Caco-2 (cell line): ENCODE data around the gene S1PR2. TPM values are rescaled to one million over a fixed set of nuclear protein-coding genes. Genes with fewer than 3 reads are reported as not detected.

Source experiments
- BruUV-seq: library from RNA; stranded (reverse); fragments of 400-500 nt; replicated peaks from 2 replicates; lab custom pipeline; 2021; lab: Mats Ljungman, UMichigan
- CTCF ChIA-PET: fragments of 300-600 bp; sonication (Branson Sonifier 250); formaldehyde crosslinking; loops from one replicate; lab custom pipeline; 2022; ENCODE audit warnings: antibody characterized with exemption; lab: Charles Lee
- POLR2A ChIA-PET: fragments of 300-600 bp; sonication (Branson Sonifier 250); formaldehyde crosslinking; loops from one replicate; lab custom pipeline; 2022; ENCODE audit warnings: antibody characterized with exemption; lab: Charles Lee
- DNase-seq, 2 experiments: peaks; one replicate each; pipeline versions ENCODE4 v3.0.0 to v3.0.0-alpha.2; 2020 to 2022
- H3K27me3 ChIP-seq: replicated peaks from 2 replicates; pipeline ENCODE4 v1.6.0; 2011; ENCODE audit warnings: low read length; ENCODE audit not compliant: control insufficient read depth, insufficient read depth
- H3K36me3 ChIP-seq: 2 replicates; pipeline ENCODE4 v1.5.1; 2011; ENCODE audit warnings: low read length; ENCODE audit not compliant: control insufficient read depth, insufficient read depth
- H3K4me1 ChIP-seq: fragments of 250-450 bp; sonication (Bioruptor Pico); 2 replicates; pipeline ENCODE4 v1.5.1; 2020; ENCODE audit warnings: mild to moderate bottlenecking
- H3K4me3 ChIP-seq: 2 replicates; pipeline ENCODE4 v1.5.1; 2011; ENCODE audit warnings: low read depth, mild to moderate bottlenecking, control low read depth, low read length
- H3K9me3 ChIP-seq: fragments of 250-450 bp; sonication (Bioruptor Pico); 2 replicates; pipeline ENCODE4 v1.5.1; 2020; ENCODE audit warnings: mild to moderate bottlenecking, moderate library complexity
- H3K27ac Mint-ChIP-seq: one replicate; pipeline ENCODE4 v1.8.0; 2022; ENCODE audit warnings: mixed read lengths; ENCODE audit not compliant: unreplicated experiment
- H3K27me3 Mint-ChIP-seq: one replicate; pipeline ENCODE4 v1.8.0; 2022; ENCODE audit warnings: mixed read lengths; ENCODE audit not compliant: insufficient read depth, unreplicated experiment
- H3K36me3 Mint-ChIP-seq: one replicate; pipeline ENCODE4 v1.8.0; 2022; ENCODE audit warnings: mild to moderate bottlenecking, mixed read lengths; ENCODE audit not compliant: insufficient read depth, unreplicated experiment
- H3K4me1 Mint-ChIP-seq: one replicate; pipeline ENCODE4 v1.8.0; 2022; ENCODE audit warnings: low read depth, mixed read lengths; ENCODE audit not compliant: unreplicated experiment
- H3K4me3 Mint-ChIP-seq: one replicate; pipeline ENCODE4 v1.8.0; 2022; ENCODE audit warnings: mild to moderate bottlenecking, moderate library complexity, mixed read lengths; ENCODE audit not compliant: unreplicated experiment
- H3K9me3 Mint-ChIP-seq: one replicate; pipeline ENCODE4 v1.8.0; 2022; ENCODE audit warnings: mixed read lengths; ENCODE audit not compliant: unreplicated experiment
- CTCF ChIP-seq, 2 experiments: fragments of 200-600 bp in 1 of 2; IDR thresholded peaks; 1 replicate in 1 of 2; 2 replicates in 1 of 2; pipeline versions ENCODE4 v1.5.1 to v1.8.0; 2011 to 2022; ENCODE audit warnings: antibody characterized with exemption in 1 of 2, control low read depth in 1 of 2, inconsistent platforms in 1 of 2, low read depth in 1 of 2, low read length in 1 of 2, mild to moderate bottlenecking in 1 of 2, moderate library complexity in 1 of 2; ENCODE audit not compliant: insufficient read depth in 1 of 2, severe bottlenecking in 1 of 2, unreplicated experiment in 1 of 2
- intact Hi-C: fragments of 100-400 bp; cut with micrococcal nuclease; formaldehyde crosslinking; loops from one replicate; pipeline ENCODE4 v1.10.0; 2022; ENCODE audit not compliant: unreplicated experiment
- total RNA-seq: library from RNA; stranded (reverse); gene quantifications from 2 replicates; pipeline ENCODE4 v1.2.3, GENCODE V29; 2022

Gene S1PR2
- total RNA-seq, 1 experiment from 2014 or later: 6.2 TPM

GRCh38 chr19:10226376-10227025 lies 4.6 kb downstream of the S1PR2 start:
- no peak overlapping the region for H3K4me3 Mint-ChIP-seq
- intact Hi-C loops: no loop called here

GRCh38 chr19:10226021-10226375 lies 5.1 kb downstream of the S1PR2 start:
- POLR2A ChIA-PET: no interaction called here
- Mint-ChIP-seq H3K27me3 (no peaks in the 10 kb centered on the region), H3K4me1 (no peaks in the 10 kb centered on the region), H3K36me3 (peaks cover 18% of the 10 kb centered on the region), H3K4me3 (no peak overlapping the region), H3K27ac (no peak overlapping the region), H3K9me3 (no peaks in the 10 kb centered on the region)
- no peaks in the 10 kb centered on the region for H3K36me3 ChIP-seq
- no peak overlapping the region for H3K4me3 ChIP-seq
- intact Hi-C loops: no loop called here
- no peak for TF ChIP-seq CTCF (IDR thresholded peaks at IDR 0.05; ENCODE audit: insufficient read depth in 1 of 2, low read depth in 1 of 2, low read length in 1 of 2, severe bottlenecking in 1 of 2, unreplicated experiment in 1 of 2)
- no peak for DNase-seq
- H3K27me3 ChIP-seq: no peaks in the 10 kb centered on the region
- CTCF ChIA-PET: no interaction called here
- H3K9me3 ChIP-seq: no peaks in the 10 kb centered on the region
- no TSS peak for BruUV-seq
- H3K4me1 ChIP-seq: no peaks in the 10 kb centered on the region

More at GRCh38 chr19:10226376-10227025, 4.6 kb downstream of the S1PR2 start:
- Mint-ChIP-seq H3K9me3 (no peaks in the 10 kb centered on the region), H3K27ac (no peak overlapping the region), H3K36me3 (peaks cover 19% of the 10 kb centered on the region), H3K4me1 (no peaks in the 10 kb centered on the region), H3K27me3 (no peaks in the 10 kb centered on the region)
- H3K4me3 ChIP-seq: no peak overlapping the region
- CTCF ChIA-PET: no interaction called here
- H3K27me3 ChIP-seq: no peaks in the 10 kb centered on the region
- no peak for DNase-seq
- H3K4me1 ChIP-seq: no peaks in the 10 kb centered on the region
- no peaks in the 10 kb centered on the region for H3K9me3 ChIP-seq
- no peak for TF ChIP-seq CTCF (IDR thresholded peaks at IDR 0.05; ENCODE audit: insufficient read depth in 1 of 2, low read depth in 1 of 2, low read length in 1 of 2, severe bottlenecking in 1 of 2, unreplicated experiment in 1 of 2)
- H3K36me3 ChIP-seq: no peaks in the 10 kb centered on the region
- no TSS peak for BruUV-seq
- POLR2A ChIA-PET: no interaction called here

- Histone ChIP-seq H3K27me3 (no peaks in the 10 kb centered on the region), H3K4me1 (no peaks in the 10 kb centered on the region), H3K4me3 (no peak overlapping the region), H3K9me3 (no peaks in the 10 kb centered on the region), H3K36me3 (no peaks in the 10 kb centered on the region)
- CTCF ChIA-PET: interaction anchor here (0.6 kb wide), 1 partner anchor 26 kb away, joined by 3 read pairs; no protein-coding TSS in a partner anchor
- Mint-ChIP-seq H3K4me3 (no peak overlapping the region), H3K27ac (no peak overlapping the region), H3K4me1 (no peaks in the 10 kb centered on the region), H3K9me3 (no peaks in the 10 kb centered on the region), H3K27me3 (no peaks in the 10 kb centered on the region), H3K36me3 (peaks cover 18% of the 10 kb centered on the region)
- no TSS peak for BruUV-seq
- TF ChIP-seq CTCF (IDR thresholded peaks at IDR 0.05; ENCODE audit: insufficient read depth in 1 of 2, low read depth in 1 of 2, low read length in 1 of 2, severe bottlenecking in 1 of 2, unreplicated experiment in 1 of 2): no peak
- intact Hi-C loops: no loop called here
- POLR2A ChIA-PET: no interaction called here
- DNase-seq: no peak
Measured at GRCh38 chr19:10224337-10224736, 6.8 kb downstream of the S1PR2 start.
